Activated CD8-positive, alpha-beta memory T cell treated with anti-CD3 and anti-CD28 coated beads, Interleukin-2, amount 50 U/mL, for 1 hour (primary cell): ENCODE data around the gene NNMT.

Experiments
- DNase-seq: peaks from one replicate; pipeline ENCODE4 v3.0.0-alpha.2; 2020; ENCODE audit errors: extremely low read depth

Gene NNMT

DNA sequence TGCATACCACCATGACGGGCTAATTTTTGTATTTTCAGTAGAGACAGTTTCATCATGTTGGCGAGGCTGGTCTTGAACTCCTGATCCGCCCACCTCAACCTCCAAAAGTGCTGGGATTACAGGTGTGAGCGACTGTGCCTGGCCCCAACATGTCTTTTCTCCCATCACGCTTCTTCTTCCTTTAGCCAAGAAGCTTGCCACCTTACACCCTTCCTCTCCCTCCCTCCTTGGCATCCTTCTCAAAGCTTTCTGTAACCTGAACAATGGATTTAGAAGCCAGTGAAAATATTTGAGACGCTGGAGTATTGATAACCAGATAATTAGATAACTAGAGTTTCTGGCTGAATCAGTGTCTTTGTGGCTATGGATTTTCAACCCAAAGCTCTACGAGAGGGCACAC is 11.3 kb upstream of the NNMT start:
- no peak for DNase-seq

DNA sequence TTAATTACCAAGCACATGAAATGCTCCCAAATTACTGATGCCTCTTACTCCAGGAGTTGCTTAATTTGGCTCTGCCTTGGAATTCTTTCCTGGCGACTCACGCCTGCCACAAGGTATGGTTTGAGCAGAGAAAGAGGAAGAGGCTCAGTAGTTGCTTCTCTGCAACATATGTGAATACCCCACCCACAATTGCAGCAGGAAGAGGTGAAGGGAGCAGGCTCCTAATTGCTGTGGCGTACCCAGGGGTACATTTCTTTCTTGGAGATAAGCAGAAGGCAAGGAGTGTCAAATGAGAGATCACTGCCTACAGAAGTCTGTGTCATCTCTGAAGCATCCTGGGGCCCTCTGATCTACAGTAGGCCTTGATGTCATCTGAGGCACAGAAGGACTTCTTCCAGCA is 10.6 kb upstream of the NNMT start:
- DNase-seq: no peak

DNA sequence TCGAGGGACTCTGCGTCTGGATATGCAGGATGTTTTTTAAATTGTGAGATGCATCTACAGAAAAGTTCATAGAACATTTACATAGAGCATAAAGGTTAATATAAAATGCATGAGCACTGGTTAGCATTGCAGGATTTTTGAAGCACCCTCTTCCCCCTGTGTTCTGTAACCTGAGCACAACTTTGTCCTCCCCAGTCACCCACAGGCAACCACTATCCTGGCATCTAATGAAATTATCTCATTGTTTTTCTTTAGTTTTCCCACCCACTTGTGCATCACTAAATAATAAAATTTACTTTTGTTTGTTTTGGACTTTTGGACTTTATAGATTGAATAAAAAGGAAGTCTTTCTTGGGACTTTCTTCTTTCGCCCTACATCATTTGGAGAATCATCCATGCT is 10.0 kb upstream of the NNMT start:
- no peak for DNase-seq

DNA sequence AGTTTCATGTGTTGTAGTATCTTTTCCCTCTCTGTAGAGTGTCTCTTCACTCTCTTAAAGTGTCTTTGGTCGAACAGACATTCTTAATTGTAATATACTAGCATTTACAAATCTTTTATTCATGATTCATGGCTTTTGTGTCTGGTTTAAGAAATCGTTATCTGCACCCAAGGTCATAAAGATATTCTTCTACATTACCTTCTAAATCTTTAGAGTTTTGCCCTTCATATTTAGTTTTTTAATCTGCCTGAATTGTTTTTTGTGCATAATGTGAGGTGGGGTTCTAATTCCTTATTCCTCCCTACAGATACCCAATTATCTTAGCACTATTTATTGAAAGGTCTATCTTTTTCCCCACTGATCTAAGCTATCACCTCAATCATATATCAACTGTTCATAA is 9.0 kb upstream of the NNMT start:
- DNase-seq: no peak

DNA sequence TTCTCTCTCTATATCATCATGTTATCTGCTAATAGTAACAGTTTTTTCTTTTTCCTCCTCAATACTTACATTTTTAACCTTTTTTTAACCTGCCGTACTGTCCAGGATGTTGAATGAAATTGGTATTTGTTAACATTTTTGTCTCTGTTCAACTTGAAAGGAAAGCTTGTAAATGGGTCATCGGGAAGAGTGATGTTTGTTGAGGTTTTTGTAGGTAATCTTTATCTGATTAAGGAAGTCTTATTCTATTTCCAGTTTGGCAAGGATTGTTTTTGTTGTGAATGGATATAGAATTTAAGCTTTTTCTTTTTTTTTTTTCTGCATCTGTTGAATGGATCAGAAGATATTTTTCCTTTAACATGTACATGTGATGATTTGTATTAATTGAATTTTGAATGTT is 8.1 kb upstream of the NNMT start:
- DNase-seq: no peak

DNA sequence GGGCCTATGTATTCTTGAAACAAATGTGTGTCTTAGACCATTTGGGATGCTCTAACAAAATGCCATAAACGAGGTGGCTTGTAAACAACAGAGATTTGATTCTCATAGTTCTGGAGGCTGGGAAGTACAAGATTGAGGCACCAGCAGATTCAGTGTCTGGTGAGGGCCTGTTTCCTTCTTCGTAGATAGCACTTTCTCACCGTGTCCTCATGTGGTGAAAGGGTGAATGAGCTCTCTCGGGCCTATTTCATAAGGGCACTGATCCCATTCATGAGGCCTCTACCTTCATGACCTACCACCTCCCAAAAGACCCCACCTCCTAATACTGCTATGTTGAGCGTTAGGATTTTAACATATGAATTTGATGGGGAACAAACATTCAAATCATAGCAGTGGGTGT is 6.4 kb upstream of the NNMT start:
- no peak for DNase-seq

DNA sequence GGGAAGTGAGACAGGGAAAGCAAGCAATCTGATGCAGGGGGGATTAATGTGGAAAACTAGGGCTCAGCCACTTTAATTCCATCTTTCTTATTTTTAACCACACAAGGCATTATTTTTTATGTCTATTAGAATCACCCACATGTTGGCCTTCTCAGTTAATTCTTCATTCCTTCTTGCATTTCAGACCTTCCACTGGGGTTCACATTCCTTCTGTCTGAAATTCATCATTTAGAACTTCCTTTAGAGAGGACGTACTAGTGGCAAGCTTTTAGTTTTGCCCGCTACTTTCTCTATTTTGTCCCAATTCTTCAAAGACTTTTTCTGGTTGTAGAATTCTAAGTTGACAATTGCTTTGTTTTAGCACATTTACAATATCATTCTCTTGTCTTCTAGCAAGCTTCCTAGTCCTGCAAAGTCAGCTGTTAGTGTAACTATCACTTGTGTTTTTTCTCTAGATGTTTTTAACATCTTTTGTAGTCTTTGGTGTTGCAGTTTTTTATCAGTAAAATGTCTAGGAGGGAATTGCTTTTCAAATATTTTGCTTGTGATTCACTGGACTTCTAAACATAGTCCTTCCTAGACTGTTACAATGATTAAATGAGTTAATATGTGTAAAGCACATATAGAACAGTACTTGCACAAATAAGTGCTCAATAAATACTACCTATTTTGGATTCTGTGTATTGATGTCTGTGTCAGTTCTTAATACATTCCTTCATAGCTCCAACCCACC is 5.5 kb upstream of the NNMT start:
- no peak for DNase-seq

DNA sequence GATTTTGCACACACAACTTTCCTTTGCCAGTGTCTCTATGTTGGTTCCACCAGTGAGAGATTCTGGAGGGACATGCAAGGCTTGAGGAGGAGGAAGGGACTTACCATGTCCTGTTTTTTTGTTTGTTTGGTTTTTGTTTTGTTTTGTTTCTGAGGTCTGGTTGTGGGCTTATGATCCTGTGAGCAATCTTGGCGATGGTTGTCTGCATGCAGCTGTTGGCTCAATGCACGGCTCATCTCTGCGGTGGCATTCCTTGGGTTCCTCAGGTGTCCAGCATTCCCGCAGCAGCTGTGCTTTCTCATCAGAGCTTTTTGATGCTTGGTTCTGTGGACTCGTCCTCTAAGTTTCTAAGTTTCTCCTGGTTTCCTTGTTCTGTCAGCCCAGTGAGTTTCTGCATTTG is 4.8 kb upstream of the NNMT start:
- no peak for DNase-seq

DNA sequence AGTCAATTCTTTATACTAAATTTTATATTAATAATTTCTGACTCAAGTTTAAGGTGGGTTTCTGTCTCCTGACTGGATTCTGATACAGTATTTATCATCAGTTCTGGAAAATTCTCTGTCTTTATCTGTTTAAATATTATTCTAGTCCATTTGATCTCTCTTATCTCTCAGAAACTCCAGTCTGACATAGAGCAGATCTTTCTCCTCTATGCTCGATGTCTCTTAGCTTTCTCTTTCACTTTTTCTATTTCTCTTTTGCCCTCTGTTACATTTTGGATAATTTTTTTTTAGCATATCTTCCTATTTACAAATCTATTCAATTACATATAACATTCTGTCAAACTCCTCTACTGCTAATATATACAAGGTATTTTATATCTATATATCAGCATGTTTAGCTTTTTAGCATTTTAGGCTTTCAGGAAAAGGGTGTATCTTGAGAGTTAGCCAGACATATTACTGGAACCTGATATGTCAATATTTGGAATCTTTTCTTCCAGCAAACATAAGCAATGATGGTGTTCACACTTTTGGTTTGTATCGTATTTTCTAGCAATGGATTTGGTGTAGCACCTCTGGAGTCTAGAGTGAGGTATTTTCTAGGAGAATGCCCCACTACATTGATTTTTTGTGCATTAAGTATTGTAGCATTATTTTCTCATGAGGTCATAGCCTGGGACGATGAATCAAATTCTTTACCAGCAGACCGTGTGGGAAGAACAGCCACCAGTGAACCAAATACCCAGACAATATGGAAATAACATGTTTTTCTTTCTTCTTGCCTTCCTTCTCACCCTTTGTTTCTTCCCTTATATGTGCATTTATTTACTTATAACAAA is 4.1 kb upstream of the NNMT start:
- DNase-seq: no peak

DNA sequence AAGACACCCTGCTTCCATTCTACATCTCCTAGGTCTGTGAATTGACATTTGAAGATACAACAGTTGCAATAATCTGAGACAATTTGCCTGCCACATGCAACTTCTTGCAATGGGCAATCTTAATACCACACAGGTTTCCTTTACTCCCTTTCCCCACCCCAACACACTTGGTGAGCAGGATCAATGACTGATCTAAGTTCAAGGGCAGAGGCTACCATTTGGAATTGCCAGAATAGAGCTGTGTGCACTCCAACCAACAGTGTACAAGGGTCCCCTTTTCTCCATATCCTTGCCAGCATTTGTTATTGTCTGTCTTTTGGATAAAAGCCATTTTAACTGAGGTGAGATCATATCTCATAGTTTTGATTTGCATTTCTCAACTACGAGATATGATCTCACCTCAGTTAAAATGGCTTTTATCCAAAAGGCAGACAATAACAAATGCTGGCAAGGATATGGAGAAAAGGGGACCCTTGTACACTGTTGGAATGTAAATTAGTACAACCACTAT is 2.9 kb upstream of the NNMT start:
- DNase-seq: no peak

DNA sequence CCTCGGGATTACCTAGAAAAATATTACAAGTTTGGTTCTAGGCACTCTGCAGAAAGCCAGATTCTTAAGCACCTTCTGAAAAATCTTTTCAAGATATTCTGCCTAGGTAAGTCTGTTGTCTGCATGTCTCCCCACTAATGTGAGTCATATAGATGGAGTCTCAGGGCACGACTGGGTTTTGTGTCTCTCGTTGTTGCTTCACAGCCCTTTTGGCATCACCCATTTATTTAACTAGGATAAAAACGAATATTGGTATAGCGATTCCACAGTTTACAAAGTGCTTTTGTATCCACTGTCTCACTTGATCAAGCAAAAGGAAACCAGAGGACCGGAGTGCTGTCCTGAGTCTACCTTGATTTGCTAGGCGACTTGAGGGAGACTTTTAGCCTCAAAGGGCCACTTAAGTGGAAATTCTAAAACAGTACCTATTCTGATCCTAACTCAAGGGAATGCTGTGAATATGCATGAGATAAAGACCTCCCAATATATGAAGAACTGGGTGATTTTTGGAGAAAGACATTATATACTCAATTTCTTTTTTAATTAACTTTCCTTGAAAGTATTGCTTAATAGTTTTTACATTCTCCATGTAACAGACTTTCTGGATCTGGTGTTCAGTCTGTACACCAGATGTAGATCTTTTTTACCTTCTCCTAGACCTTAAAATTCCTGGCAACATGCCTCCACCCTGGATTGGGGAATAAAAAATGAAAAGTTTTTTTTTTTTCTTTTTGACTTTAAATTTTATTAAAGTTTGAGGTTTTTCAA is 590 bp downstream of the NNMT start:
- no peak for DNase-seq

DNA sequence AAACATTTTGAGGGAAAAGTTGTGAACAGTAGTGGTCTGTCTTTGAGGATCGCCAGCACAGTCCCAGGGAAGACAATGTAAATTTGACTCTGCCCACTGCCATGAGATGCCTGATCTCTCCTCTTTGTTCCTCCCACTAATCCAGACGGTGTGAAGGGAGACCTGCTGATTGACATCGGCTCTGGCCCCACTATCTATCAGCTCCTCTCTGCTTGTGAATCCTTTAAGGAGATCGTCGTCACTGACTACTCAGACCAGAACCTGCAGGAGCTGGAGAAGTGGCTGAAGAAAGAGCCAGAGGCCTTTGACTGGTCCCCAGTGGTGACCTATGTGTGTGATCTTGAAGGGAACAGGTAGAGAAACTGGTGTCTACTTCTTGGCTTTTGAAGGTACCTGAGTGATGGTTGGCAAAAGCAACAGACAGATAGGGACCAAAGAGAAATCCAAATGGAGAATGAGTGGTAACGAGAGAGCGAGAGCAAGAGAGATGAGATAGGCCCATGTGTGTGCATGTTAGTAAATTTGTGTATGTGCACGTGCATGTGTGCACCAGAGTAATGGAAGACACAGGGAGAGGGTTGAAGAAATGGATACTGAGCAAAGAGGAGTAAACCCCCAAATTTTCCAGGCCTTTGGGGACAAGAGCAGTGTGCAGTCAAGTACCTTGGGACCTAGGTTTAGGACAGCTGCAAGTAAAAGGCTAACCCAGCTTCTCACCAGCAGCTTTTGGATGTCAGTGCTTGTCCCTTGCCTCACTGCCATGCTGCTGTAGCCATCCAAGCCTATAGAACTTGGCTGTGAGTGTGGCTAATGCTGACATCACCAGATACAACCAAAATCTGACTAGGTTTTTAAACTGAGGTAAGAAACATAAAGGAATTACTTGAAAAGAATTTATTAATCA is 1.9 kb downstream of the NNMT start:
- DNase-seq: no peak

DNA sequence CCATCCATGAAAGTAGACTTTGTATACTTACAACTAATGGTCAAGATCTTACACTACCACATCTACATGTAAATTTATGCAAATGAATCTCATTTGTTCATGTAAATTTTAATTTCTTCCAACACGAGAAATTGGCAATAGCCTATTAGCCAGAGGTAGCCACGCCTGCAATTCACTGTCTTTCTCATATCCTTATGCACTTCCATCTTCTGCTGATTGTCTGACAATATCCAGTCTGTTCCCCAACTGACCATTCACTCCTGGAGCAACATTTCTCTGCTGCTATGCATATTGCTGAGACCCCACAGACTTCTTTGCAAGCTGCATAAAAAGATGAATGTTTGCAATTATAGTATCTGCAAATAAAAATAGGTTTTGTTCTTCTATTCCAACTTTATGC is 2.5 kb downstream of the NNMT start:
- DNase-seq: no peak

DNA sequence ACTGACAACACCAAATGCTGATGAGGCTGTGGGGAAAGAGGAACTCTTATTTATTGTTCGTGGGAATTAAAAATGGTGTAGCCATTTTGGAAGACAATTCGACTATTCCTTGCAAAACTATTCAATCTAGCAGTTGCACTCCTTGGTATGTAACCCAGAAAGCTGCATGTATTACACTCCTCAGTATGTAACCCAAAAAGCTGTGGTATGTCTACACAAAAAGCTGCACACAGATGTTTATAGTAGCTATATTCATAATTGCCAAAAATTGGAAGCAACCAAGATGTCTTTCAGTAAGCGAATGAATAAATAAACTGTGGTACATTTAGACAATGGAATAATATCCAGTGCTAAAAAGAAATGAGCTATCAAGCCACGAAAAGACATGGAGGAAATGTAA is 4.9 kb downstream of the NNMT start:
- no peak for DNase-seq

DNA sequence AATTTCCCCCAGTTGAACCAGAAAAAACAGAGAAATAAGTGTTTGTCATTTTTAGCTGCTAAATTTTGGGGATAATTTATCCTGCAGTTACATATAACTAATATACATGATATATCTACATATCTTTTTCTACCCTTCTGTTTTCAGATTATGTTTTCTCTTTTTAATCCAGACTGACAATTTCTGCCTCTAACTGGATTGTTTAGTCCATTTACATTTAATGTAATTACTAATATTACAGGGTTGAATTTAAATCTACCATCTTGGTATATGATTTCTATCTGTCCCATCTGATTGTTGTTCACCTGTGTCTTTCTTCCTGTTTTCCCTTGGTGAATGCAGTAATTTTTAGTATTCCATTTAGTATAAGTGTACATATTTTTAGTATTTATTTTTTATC is 5.7 kb downstream of the NNMT start:
- DNase-seq: no peak

DNA sequence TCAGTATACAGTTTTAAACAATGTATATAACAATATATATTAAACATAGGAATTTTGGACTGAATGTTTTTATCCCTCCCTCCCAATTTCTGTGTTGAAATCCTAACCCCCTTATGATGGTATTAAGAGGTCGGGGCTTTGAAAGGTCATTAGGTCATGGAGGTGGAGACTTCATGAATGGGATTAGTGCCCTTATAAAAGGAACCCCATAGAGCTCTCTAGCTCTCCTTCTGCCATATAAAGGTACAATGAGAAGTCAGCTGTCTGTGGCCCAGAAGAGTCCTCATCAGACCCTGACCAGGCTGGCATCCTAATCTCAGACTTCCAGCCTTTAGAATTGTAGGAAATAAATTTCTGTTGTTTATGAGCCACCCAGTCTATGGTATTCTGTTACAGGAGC is 6.5 kb downstream of the NNMT start:
- DNase-seq: no peak

DNA sequence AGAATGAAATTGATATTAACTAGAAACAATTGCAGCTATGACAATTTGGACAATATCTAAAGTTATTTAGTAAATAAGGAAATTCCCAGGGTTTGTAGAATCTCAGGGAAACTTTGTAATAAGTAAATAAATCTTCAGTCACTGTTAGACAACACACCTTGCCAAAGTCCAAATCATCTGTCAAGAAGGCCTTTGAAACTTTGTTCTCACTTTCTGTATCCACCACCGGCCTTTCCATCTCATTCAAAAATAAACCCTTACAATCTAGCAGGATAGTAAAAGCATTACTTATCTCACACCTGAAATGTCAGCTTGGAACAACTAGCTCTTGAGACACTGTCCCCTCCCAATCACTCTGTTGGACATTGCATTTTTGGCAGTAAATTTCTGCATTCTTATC is 7.9 kb downstream of the NNMT start:
- DNase-seq: no peak

DNA sequence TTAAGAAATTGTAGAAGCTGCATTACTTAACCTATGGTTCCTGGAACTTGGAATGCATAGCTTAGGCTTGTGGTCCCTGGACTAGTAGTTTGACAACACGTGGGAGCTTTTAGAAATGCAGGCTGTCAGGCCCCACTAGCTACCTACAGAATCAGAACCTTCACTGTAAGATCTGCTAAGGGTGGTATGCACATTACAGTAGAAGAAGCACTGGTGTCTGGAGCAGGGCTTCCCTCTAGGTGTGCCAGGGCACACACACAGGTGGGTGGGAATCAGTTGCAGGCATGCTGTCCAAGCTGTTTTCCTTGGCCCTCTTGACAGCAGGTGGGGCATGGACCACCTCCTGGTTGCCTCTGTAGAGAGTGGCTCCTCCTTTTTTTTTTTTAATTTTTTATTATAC is 8.8 kb downstream of the NNMT start:
- no peak for DNase-seq

DNA sequence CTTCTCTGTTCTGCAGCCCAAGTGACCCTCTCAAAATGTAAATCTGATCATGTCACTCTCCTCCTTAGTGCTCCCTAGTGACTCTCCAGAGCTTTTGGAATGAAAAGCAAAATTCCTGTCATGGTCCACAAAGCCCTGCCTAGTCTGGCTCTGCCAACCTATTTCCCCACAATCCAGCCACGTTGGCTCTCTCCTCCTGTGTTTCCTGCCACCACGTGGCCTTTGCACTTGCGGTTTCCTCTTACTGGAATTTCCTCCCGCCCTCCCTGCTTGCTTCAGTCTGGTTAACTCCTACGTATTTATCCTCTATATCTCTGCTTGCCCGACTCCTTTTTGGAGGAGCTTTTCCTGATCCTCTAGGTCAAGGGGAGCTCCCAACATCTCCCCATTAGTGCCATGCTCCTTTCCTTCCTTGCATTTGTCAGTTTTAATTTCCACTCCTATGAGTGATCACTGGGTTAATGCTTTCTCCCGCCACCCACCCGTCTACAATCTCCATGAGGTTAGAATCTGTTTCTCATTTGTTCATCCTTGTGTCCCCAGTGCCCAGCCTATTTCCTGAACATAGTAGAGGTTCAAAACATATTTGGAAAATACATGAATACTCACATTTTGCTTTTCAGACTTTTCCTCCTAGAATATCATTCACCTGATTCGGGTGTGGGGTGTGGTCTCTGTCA is 11.5 kb downstream of the NNMT start:
- DNase-seq: no peak

DNA sequence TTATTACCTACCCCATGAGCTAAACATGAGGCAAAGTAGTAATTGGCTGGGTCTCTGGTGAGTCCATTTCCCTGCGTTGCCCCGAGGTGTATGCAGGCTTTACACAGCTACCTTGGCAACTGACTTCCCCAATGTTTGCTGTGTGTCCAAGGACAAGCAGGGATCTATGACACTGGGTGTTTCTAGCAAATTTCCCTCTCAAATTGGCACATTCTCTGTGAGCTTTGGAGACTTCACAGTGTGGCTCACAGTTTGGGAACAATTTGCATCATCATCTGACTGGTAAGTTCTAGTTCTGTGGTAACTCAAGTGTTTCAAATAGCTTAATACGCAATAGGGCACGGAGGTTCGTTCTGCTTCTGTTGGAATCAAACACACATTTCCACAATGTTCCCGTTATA is 12.5 kb downstream of the NNMT start:
- no peak for DNase-seq

DNA sequence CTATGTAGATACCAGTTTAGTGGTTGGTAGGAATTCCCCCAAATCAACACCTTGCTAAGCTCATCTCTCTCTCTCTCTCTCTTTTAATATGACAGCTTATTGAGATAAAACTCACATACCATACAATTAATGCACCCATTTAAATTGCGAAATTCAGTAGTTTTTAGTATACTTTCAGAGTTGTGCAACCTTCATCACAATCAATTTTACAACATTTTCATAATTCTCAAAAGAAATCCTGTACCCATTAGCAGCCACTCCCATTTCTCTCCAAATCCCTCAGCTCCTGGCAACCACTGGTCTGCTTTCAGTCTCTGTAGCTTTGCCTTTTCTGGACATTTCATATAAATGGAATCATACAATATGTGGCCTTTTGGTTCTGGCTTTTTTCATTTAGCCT is 13.3 kb downstream of the NNMT start:
- DNase-seq: no peak
